GM12878 (cell line): ENCODE results near the gene OR2T2. TPM values are rescaled to one million over a fixed set of nuclear protein-coding genes. Genes with fewer than 3 reads are reported as not detected.
A peak's percentile ranks its signal among the peaks of the same experiment; 100 is the strongest.

ENCODE experiments used
- ATAC-seq: fragments of 200-7000 bp; cut with Tn5 transposase; 3 replicates; pipeline ENCODE4 v1.9.1; 2020; ENCODE audit warnings: mild to moderate bottlenecking, moderate library complexity
- BruUV-seq: library from RNA; stranded (reverse); fragments of 400-500 nt; replicated peaks from 2 replicates; lab custom pipeline; 2021; lab: Mats Ljungman, UMichigan
- CTCF ChIA-PET: fragments of 300-600 bp; sonication (Branson Sonifier 250); formaldehyde crosslinking; extraction: SDS; loops from one replicate; lab custom pipeline; 2021; ENCODE audit warnings: inconsistent platforms; lab: Yijun Ruan, JAX
- POLR2A ChIA-PET: fragments of 350-600 bp; formaldehyde crosslinking; extraction: SDS; loops from one replicate; lab custom pipeline; 2021; ENCODE audit warnings: inconsistent platforms; lab: Charles Lee
- RAD21 ChIA-PET: fragments of 300-600 bp; sonication (Branson Sonifier 250); formaldehyde crosslinking; loops from one replicate; lab custom pipeline; 2023; ENCODE audit warnings: antibody characterized with exemption; ENCODE audit not compliant: unreplicated experiment; lab: Charles Lee
- SMC1A ChIA-PET: fragments of 300-600 bp; sonication (Branson Sonifier 250); formaldehyde crosslinking; loops from one replicate; lab custom pipeline; 2023; ENCODE audit not compliant: unreplicated experiment, uncharacterized antibody; lab: Charles Lee
- DNase-seq: peaks from one replicate; pipeline ENCODE4 v3.0.0-alpha.2; 2011; ENCODE audit warnings: low read depth, low spot score
- FAIRE-seq: peaks from 3 replicates; lab custom pipeline; 2011; peaks lifted over from hg19 to GRCh38; lab: Jason Lieb, UNC
- H2AFZ ChIP-seq: 2 replicates; pipeline ENCODE4 v1.6.0; 2011; ENCODE audit warnings: low read depth, low read length, control low read depth; ENCODE audit not compliant: control insufficient read depth
- H3K27ac ChIP-seq: 2 replicates; pipeline ENCODE4 v1.5.1; 2011; ENCODE audit warnings: control low read depth; ENCODE audit not compliant: control insufficient read depth, insufficient read depth
- H3K27me3 ChIP-seq, 2 experiments: replicated peaks in 1 of 2; 2 replicates each; pipeline versions ENCODE4 v1.6.0 to v1.6.1; 2011; ENCODE audit warnings: low read length in 1 of 2; ENCODE audit not compliant: control insufficient read depth in 2 of 2, insufficient read depth in 2 of 2
- H3K36me3 ChIP-seq, 2 experiments: 2 replicates each; pipeline ENCODE4 v1.5.1; 2011; ENCODE audit warnings: low read length in 1 of 2; ENCODE audit not compliant: control insufficient read depth in 2 of 2, insufficient read depth in 2 of 2
- H3K4me1 ChIP-seq: 2 replicates; pipeline ENCODE4 v1.6.1; 2011; ENCODE audit warnings: mild to moderate bottlenecking, low read length, moderate library complexity, mixed read lengths; ENCODE audit not compliant: control insufficient read depth, insufficient read depth
- H3K4me2 ChIP-seq: 2 replicates; pipeline ENCODE4 v1.6.0; 2011; ENCODE audit warnings: control low read depth; ENCODE audit not compliant: control insufficient read depth, insufficient read depth
- H3K4me3 ChIP-seq: fragments of 200-600 bp; sonication (generic); 2 replicates; pipeline ENCODE4 v1.5.1; 2016
- H3K79me2 ChIP-seq: 2 replicates; pipeline ENCODE4 v1.6.0; 2011; ENCODE audit warnings: low read length; ENCODE audit not compliant: control insufficient read depth, insufficient read depth
- H3K9ac ChIP-seq: 2 replicates; pipeline ENCODE4 v1.8.0; 2011; ENCODE audit warnings: low read length, control low read depth, mixed read lengths; ENCODE audit not compliant: control insufficient read depth, insufficient read depth
- H3K9me3 ChIP-seq: replicated peaks from 3 replicates; pipeline ENCODE4 v1.5.1; 2011; ENCODE audit warnings: mild to moderate bottlenecking, low read length; ENCODE audit not compliant: control insufficient read depth, insufficient read depth
- H4K20me1 ChIP-seq: 2 replicates; pipeline ENCODE4 v1.6.0; 2011; ENCODE audit not compliant: control insufficient read depth, insufficient read depth
- ASH2L ChIP-seq: fragments of 300-600, 200-600 bp; sonication (generic); IDR thresholded peaks from 2 replicates; pipeline ENCODE4 v1.6.1; 2017; ENCODE audit warnings: low read depth, mild to moderate bottlenecking, borderline replicate concordance
- CBX5 ChIP-seq: sonication (generic); IDR thresholded peaks from 2 replicates; pipeline ENCODE4 v1.6.1; 2016; ENCODE audit warnings: low read depth, moderate library complexity, mild to moderate bottlenecking, inconsistent platforms
- FOXM1 ChIP-seq: IDR thresholded peaks from 2 replicates; pipeline ENCODE4 v1.6.1; 2012; ENCODE audit warnings: low read depth, mild to moderate bottlenecking, inconsistent platforms, low read length, moderate library complexity
- HDAC2 ChIP-seq: fragments of 200-600 bp; sonication (generic); IDR thresholded peaks from 2 replicates; pipeline ENCODE4 v1.6.1; 2017
- JUNB ChIP-seq: IDR thresholded peaks from 2 replicates; pipeline ENCODE4 v1.6.1; 2016; ENCODE audit warnings: antibody characterized with exemption, mild to moderate bottlenecking
- NBN ChIP-seq: fragments of 450-650 bp; IDR thresholded peaks from 2 replicates; pipeline ENCODE4 v1.6.1; 2016
- NFXL1 ChIP-seq: fragments of 450-650 bp; IDR thresholded peaks from 2 replicates; pipeline ENCODE4 v1.6.1; 2017; ENCODE audit warnings: antibody characterized with exemption, mild to moderate bottlenecking, borderline replicate concordance
- NR2C2 ChIP-seq: IDR thresholded peaks from 2 replicates; pipeline ENCODE4 v1.6.1; 2011; ENCODE audit warnings: borderline replicate concordance, low read depth; ENCODE audit not compliant: control insufficient read depth, insufficient read length
- SIN3A ChIP-seq: IDR thresholded peaks from 2 replicates; pipeline ENCODE4 v1.6.1; 2012; ENCODE audit warnings: low read depth, low read length, improper control_type of control experiment
- SP1 ChIP-seq: IDR thresholded peaks from one replicate; pipeline ENCODE4 v1.6.1; 2011; ENCODE audit warnings: low read depth, low read length
- SRF ChIP-seq, 2 experiments: IDR thresholded peaks; 2 replicates each; pipeline ENCODE4 v1.6.1; 2011; ENCODE audit warnings: low read depth in 2 of 2, low read length in 2 of 2, mild to moderate bottlenecking in 1 of 2, moderate library complexity in 1 of 2
- STAT3 ChIP-seq: IDR thresholded peaks from 2 replicates; pipeline ENCODE4 v1.6.1; 2011; ENCODE audit warnings: low read depth, low read length, improper control_type of control experiment
- TARDBP ChIP-seq: IDR thresholded peaks from 2 replicates; pipeline ENCODE4 v1.6.1; 2016; ENCODE audit warnings: borderline replicate concordance
- TBL1XR1 ChIP-seq: IDR thresholded peaks from 2 replicates; pipeline ENCODE4 v1.6.1; 2012; ENCODE audit warnings: low read depth, low read length, improper control_type of control experiment
- ZNF384 ChIP-seq: IDR thresholded peaks from 2 replicates; pipeline ENCODE4 v1.6.1; 2012; ENCODE audit warnings: low read depth, mild to moderate bottlenecking, low read length, improper control_type of control experiment, borderline replicate concordance
- WGBS: methylation state at CpG from one replicate; pipeline ENCODE4 v1.1.6; 2016; ENCODE audit warnings: low lambda C conversion rate; ENCODE audit not compliant: insufficient replicate concordance, insufficient coverage; ENCODE audit errors: missing lambda C conversion rate; 5-methylcytosine and 5-hydroxymethylcytosine counted together
- in situ Hi-C: fragments of 300-500 bp; cut with MboI; formaldehyde crosslinking; loops from 9 replicates; pipeline ENCODE4 v1.14.3; 2018; ENCODE audit warnings: mixed read lengths
- intact Hi-C: fragments of 100-400 bp; cut with micrococcal nuclease; formaldehyde crosslinking; loops from one replicate; pipeline ENCODE4 v1.14.2; 2022; ENCODE audit not compliant: unreplicated experiment
- polyA plus RNA-seq, 11 experiments: library from polyadenylated mRNA; depleted of rRNA in 4 of 11; unstranded in 6 of 11; stranded (reverse) in 5 of 11; fragments of >200 nt; fragmentation: Nextera tagmentation in 4 of 11; fragmentation: Illumina TruSeq in 1 of 11; extraction: Ambion mirVana in 4 of 11; extraction: Trizol in 1 of 11; gene quantifications; 1 replicate in 1 of 11; 2 replicates in 10 of 11; pipeline versions ENCODE4 v1.2.1 to v1.2.3, GENCODE V29; 2011 to 2016; ENCODE audit warnings: inconsistent platforms in 2 of 11, missing spikeins in 2 of 11, low read depth in 1 of 11
- total RNA-seq, 4 experiments: library from RNA; depleted of rRNA in 3 of 4; stranded (reverse); fragments of >200 nt in 3 of 4; fragmentation: Illumina TruSeq in 1 of 4; extraction: Trizol in 1 of 4; gene quantifications; 2 replicates each; pipeline versions ENCODE4 v1.2.1 to v1.2.3, GENCODE V29; 2013 to 2021
- TF ChIP-seq, protein P1 (sequence below): fragments of 450-650 bp; IDR thresholded peaks from 2 replicates; pipeline ENCODE4 v1.6.1; 2016; ENCODE audit warnings: mild to moderate bottlenecking
- TF ChIP-seq, protein P2 (sequence below): fragments of 450-650 bp; IDR thresholded peaks from 2 replicates; pipeline ENCODE4 v1.6.1; 2018; ENCODE audit warnings: borderline replicate concordance, mild to moderate bottlenecking; ENCODE audit not compliant: partially characterized antibody

OR2T2 gene
- total and polyA plus RNA-seq, 10 of the 15 experiments (the other 5 are each of a cell fraction or from before 2014, with no cell fraction given) = 0.07 to 7.0 (median 1.2) TPM

DNA sequence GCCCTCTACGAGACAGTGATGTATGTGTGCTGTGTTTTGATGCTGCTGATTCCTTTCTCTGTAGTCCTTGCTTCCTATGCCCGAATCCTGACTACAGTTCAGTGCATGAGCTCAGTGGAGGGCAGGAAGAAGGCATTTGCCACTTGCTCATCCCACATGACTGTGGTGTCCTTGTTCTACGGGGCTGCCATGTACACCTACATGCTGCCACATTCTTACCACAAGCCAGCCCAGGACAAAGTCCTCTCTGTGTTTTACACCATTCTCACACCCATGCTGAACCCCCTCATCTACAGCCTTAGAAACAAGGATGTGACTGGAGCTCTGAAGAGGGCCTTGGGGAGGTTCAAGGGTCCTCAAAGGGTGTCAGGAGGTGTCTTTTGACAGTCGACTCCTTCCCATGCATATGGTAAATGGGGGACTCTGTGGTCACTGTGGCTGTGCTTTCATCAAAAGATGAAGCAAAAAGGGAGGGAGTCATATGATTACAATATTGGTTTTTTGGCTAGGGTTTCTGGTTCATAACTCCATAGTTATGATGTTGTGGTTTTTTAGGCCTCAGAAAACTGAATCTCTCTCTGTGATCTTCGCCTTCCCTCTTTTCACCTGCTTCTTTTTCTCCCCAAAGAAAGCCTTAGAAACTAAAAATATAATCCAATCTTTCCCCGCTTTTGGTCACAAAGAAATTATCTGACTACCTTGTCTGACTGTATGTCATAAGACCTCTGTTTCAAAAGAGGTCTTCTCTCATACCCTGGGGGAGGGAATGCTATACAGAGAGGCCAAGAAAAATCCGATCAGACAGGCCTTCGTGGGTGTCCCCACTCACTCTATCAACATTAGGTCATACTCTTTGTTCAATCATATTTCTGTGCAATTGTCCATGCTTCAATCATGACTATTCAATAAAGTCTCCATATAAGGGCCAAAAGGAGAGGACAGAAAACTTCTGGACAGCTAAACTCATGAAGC, 38.4 kb upstream of the OR2T2 start:
- no peak for FAIRE-seq
- TF ChIP-seq SRF (IDR thresholded peaks at IDR 0.05; ENCODE audit: low read depth in 2 of 2, low read length in 2 of 2) (no peak), NFXL1 (no peak), TARDBP (no peak), HDAC2 (no peak), ZNF384 (no peak), NR2C2 (no peak), SP1 (no peak), TBL1XR1 (no peak), CBX5 (no peak), FOXM1 (peak; percentile 56; the same call in 1 of the 2 replicates), STAT3 (no peak), JUNB (peak; percentile 43; the same call in 1 of the 2 replicates), SIN3A (no peak), ASH2L (no peak), NBN (no peak; the same call in 1 of the 2 replicates)
- TF ChIP-seq, protein P1, sequence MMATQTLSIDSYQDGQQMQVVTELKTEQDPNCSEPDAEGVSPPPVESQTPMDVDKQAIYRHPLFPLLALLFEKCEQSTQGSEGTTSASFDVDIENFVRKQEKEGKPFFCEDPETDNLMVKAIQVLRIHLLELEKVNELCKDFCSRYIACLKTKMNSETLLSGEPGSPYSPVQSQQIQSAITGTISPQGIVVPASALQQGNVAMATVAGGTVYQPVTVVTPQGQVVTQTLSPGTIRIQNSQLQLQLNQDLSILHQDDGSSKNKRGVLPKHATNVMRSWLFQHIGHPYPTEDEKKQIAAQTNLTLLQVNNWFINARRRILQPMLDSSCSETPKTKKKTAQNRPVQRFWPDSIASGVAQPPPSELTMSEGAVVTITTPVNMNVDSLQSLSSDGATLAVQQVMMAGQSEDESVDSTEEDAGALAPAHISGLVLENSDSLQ = no peak
- TF ChIP-seq, protein P2, sequence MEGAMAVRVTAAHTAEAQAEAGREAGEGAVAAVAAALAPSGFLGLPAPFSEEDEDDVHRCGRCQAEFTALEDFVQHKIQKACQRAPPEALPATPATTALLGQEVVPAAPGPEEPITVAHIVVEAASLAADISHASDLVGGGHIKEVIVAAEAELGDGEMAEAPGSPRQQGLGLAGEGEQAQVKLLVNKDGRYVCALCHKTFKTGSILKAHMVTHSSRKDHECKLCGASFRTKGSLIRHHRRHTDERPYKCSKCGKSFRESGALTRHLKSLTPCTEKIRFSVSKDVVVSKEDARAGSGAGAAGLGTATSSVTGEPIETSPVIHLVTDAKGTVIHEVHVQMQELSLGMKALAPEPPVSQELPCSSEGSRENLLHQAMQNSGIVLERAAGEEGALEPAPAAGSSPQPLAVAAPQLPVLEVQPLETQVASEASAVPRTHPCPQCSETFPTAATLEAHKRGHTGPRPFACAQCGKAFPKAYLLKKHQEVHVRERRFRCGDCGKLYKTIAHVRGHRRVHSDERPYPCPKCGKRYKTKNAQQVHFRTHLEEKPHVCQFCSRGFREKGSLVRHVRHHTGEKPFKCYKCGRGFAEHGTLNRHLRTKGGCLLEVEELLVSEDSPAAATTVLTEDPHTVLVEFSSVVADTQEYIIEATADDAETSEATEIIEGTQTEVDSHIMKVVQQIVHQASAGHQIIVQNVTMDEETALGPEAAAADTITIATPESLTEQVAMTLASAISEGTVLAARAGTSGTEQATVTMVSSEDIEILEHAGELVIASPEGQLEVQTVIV = no peak

More for the DNA sequence above, 38.4 kb upstream of the OR2T2 start:
- Histone ChIP-seq H3K9me3 (peaks cover 7% of the 10 kb centered on the region; the same call in 2 of the 3 replicates), H3K36me3 (no peaks in the 10 kb centered on the region; a peak in 1 of 4 replicates), H3K27ac (peak overlapping the region; percentile 67), H3K4me3 (no peak overlapping the region), H3K4me2 (peak overlapping the region; percentile 25; the same call in 1 of the 2 replicates), H3K4me1 (peaks cover 8% of the 10 kb centered on the region), H3K79me2 (no peaks in the 10 kb centered on the region), H3K27me3 (no peaks in the 10 kb centered on the region), H4K20me1 (no peaks in the 10 kb centered on the region), H2AFZ (peak overlapping the region; percentile 73), H3K9ac (peak overlapping the region; percentile 17; the same call in 1 of the 2 replicates)
- intact Hi-C loops (loop anchor here (5.0 kb wide), 2 partner anchors 35 to 60 kb away; no protein-coding TSS in a partner anchor), in situ Hi-C loops (loop anchor here (5.0 kb wide), 1 partner anchor 400 kb away; no protein-coding TSS in a partner anchor)
- CTCF ChIA-PET = interaction anchor here (1.2 to 1.5 kb wide), 5 partner anchors 51 to 398 kb away, joined by 3 to 9 read pairs (median 4); no protein-coding TSS in a partner anchor
- RAD21 ChIA-PET = interaction anchor here (0.8 to 3.7 kb wide), 3 partner anchors 22 to 399 kb away, joined by 3 to 45 read pairs (median 33); no protein-coding TSS in a partner anchor
- WGBS = 57% methylated on average over 8 of the region's 8 CpGs
- BruUV-seq = TSS peak; percentile 58
- DNase-seq (peak; percentile 42), ATAC-seq (peak; percentile 88)
- SMC1A ChIA-PET = interaction anchor here (0.6 to 4.1 kb wide), 12 partner anchors 10 to 400 kb away, joined by 3 to 61 read pairs (median 3); no protein-coding TSS in a partner anchor
- POLR2A ChIA-PET = interaction anchor here (0.7 to 1.2 kb wide), 3 partner anchors 22 to 431 kb away, joined by 3 read pairs; partner anchors contain the start of gene ZNF672
